ENCODE measurements around the gene PTPRO.

DNA sequence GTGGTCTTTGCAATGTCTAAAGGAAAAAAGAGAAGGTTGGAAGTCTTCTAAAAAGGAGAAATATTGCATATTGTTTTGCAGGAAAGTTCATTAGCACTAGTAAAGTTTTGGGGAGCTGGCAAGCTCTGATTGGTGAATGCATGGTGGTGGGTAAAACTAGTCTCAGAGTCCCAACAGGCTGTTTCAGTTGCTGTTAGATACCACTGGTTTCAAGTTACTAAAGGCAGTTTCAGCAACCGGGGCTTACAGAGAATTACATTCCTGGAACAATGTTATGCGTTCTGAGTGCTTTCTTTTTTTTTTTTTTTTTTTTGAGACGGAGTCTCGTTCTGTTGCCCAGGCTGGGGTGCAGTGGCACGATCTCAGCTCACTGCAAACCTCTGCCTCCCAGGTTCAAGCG, 258.7 kb downstream of the PTPRO start:
- TF ChIP-seq, protein P1, sequence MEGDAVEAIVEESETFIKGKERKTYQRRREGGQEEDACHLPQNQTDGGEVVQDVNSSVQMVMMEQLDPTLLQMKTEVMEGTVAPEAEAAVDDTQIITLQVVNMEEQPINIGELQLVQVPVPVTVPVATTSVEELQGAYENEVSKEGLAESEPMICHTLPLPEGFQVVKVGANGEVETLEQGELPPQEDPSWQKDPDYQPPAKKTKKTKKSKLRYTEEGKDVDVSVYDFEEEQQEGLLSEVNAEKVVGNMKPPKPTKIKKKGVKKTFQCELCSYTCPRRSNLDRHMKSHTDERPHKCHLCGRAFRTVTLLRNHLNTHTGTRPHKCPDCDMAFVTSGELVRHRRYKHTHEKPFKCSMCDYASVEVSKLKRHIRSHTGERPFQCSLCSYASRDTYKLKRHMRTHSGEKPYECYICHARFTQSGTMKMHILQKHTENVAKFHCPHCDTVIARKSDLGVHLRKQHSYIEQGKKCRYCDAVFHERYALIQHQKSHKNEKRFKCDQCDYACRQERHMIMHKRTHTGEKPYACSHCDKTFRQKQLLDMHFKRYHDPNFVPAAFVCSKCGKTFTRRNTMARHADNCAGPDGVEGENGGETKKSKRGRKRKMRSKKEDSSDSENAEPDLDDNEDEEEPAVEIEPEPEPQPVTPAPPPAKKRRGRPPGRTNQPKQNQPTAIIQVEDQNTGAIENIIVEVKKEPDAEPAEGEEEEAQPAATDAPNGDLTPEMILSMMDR (IDR thresholded peaks at IDR 0.05) = no peak
- TF ChIP-seq POLR2A (IDR thresholded peaks at IDR 0.05) = no peak
